Measurements from ENCODE around the gene TMEM266.

The TMEM266 gene

DNA sequence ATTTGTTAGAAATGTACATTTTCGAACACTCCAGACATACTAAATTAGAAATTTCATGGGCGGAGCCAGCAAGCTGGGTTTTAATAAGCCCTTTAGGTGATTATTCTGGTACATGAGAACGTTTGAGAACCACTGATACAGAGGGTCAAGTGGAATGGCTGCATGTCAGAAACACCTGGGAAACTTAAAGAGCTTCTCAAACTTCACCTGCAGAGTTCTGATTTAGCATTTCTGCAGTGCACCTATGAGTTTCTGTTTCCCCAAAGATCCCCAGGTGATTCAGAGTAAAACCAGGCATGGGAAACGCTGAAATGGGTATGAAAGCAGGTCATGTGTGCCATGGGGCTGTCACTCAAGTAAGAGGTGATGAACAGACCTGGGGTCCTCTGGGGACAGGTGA lies 68.1 kb downstream of the TMEM266 start:
- no peak for DNase-seq (ENCODE audit: low spot score)

DNA sequence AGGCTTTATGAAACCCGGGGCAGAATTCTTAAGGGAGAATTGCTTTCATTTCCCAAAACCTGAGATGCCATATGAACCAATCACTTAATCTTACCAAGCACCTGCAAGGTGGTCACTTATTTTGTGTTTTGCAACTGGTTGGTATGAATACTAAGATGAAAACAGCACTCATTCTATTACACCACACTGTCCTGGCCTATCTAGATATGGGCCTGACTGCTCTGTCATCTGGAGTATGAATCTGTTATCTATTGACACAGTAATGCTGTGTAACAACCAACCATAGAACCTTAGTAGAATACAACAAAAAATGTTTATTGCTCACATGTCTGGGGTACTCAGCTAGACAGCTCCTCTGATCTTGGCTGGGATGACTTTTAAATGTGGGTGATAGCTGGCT lies 74.8 kb downstream of the TMEM266 start:
- no peak for DNase-seq (ENCODE audit: low spot score)

DNA sequence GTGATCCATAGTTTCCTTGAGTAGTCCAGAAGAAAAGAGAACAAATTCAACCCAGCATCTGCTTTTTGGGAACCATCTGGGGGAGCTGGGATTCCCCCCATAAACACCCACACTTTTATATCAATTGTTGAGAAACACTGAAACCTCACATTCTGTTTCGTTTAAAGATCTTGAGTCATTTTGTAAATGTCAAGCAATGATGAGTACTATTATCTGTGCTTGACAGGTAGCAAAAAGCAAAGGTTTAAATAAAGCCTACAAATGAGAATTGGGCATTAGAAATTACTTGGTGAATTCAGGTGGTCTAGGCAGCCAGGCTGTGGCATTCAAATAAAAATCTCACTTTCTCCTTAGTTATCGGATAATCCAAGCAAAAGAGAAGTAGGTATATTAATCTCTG lies 75.7 kb downstream of the TMEM266 start:
- DNase-seq (ENCODE audit: low spot score): no peak

DNA sequence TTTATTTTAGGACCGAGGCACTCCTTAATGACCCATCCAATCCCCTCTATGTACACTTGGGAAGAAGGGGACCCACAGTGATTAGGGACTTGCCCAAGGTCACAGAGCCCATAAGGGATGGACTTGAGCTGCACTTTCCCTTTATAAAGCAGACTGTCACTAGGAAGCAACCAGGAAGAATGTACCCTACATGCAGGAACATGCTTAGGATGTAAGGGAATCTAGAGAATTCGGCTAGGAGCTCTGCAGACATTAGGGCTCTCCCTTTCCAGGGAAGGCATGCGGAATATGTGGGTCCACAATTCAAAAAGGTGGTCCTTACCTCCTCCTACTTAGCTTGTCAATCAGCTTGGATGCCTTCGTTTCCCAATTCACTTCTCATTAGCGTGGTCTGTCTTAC lies 78.7 kb downstream of the TMEM266 start:
- DNase-seq (ENCODE audit: low spot score): no peak

DNA sequence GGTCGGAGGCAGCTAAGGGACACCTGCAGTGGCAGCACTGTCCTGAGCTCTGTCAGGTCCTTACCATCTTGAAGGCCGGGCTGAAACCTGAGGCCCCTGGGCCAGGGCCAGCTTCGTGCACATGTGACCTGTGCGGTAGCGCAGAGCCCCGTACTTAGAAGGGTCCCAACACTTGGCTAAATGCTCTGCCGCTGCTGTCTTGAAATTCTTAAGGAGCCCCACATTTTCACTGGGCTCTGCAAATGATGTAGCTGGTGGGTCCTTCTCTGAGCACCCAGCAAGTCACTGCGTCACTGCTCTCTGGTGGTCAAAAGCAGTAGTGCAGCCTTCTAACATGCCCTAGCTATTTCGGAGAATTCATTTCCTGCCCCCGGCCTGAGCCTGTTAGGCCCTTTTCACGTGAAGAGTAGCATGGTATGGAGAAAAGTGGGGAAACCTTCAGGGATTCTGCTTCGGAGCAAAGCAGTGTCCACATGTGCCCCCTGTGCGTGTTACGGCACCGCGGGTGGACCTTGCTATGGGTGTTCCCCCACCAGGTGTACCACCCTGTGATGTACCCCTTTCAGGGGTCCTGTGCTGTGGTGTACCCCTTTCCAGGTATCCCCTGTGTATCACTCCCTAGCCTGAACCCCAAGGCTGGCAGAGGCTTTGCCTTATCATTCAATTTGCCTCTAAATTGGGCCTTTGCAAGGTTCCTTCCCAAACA lies 79.7 kb downstream of the TMEM266 start:
- peak; percentile 81 for DNase-seq (ENCODE audit: low spot score)

DNA sequence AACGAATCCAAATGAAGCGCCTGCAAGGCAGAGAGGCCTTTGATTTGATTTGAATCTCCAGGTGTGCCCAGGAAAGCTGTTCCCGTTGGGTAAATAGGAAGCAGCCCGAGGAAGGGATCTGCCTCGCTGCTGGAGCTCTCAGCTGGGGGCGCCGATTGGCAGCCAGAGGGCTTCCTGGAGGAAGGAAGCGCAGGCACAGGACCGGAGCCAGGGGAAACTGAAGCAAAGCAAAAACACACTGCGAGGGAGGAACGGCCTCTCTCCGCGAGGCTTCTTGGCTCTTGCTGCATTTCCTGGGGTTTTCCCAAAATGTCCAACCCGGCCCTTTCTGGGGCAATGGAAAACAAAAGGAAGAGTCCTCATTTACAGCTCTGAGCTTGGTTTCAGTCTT lies 80.3 kb downstream of the TMEM266 start:
- DNase-seq (ENCODE audit: low spot score): no peak

DNA sequence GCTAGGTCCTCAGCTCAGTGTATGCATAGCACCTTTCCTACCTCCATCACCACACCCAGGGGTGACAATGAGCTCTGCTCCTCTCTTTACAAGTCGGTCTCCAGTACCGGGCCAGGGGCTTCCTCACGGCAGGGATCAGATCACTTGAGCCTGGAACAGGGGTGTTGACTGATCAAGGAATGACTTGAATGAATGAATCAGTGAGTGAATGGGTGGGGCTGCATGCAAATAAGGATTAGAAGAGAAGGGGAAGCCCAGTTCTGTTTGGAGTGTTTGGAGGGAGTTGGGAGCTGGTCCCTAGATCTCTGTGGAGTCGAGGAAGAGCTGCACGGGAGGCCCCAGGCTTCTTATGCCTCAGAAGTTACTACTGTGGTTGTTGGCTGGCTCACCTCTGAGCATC lies 87.0 kb downstream of the TMEM266 start:
- no peak for DNase-seq (ENCODE audit: low spot score)

DNA sequence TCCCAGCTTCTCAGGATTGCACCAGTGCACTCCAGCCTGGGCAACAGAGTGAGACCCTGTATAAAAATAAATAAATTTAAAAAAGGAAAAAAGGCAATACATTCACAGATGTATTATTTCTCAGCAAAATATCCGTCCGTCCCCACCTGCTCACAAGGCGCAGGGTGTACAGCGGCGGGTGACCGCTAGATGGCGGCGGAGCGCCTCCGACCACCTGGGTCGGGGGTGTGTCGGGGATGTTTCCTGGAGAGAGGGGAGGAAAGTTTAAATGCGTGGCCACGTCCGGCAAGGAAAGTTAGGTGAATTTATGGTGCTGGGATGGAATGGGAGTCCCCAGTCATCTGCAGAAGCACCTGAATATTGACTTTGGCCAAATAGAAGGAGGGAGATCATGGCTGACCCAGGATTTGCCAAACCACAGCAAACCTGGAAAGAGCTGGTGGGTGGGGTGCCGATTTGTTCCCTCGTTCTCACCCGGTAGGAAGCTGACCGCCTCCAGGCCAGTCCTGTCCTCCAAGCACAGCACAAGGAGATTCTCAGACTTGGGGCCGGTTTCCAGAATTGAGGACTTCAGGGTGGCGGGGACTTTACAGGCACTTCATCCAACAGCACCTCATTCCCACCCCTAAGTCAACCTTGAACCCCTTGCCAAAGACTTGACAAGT lies 88.3 kb downstream of the TMEM266 start:
- DNase-seq (ENCODE audit: low spot score): peak; percentile 66

DNA sequence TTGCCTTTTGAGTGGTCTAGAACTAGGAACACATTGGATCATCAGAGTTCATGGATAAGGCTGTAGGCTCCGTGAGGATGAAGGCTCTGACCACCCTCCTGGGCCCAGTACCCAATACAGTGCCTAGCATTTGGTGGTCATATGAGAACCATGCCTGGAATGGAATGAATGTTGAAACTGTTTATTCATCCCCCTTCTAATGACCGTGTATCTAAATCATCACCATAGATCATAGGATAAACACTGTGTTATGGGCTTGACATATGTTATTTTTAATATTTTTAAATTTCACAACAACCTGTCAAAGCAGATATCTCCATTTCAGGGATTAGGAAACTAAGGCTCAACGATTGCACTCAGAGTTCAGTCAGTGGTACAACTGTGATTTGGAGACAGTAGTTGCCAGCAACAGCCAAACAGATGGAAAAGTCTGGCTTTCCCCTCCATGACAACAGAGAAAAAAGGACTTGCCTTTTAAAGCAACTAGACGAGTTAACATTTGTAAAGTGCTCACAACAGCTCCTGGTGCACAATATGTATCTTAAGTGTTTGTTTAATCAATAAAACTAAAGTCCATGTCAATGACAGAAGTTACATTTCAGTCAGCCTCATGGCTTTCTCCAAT lies 89.6 kb downstream of the TMEM266 start:
- DNase-seq (ENCODE audit: low spot score): peak; percentile 59

DNA sequence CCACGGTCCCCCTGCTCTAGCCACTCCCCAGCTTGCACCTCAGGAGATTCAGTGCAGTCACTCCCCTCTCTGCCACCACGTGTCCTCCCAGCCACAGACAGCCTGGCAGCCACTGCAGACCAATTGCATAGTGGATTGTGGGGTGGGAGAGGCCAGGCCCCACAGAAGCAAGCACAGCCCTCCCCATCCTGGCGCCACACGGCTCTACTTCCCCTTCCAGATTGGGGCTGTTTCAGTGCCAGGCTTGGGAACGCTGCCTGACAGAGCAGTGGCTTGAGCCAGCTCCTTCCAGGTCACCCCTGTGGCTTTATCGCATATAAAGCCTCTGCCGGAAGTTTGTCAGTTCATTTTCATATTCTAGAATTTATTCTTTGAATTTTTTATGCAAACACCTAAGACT lies 90.7 kb downstream of the TMEM266 start:
- DNase-seq (ENCODE audit: low spot score): no peak

DNA sequence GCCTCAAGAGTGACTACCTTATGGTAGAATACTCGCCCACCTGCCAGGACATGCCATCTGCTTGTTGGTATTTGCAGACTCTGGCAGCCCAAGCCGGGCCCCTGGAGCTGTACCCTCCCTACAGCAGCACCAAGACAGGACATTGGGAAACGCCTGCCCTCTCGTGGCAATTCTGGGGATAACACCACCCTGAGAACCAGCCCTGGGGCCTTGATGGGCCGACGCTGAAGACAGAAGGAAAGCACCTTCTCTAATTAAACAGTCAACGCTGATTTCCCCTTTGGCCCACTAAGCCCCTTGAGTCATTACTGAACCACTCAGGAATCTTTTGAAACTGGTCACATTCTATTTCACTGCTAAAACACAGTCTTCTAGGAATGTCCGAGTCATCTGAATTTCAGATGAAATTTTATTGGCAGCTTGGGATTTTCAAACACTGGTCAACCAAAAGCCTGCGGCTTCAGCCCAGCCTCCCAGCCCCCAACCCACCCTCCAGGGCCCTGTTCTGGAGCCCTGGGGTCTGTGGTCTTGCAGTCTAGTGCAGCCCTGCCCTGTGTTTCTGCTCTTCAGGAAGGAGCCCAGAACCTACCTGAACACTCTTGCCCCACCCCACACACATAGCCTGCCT lies 91.3 kb downstream of the TMEM266 start:
- DNase-seq (ENCODE audit: low spot score): peak; percentile 83

DNA sequence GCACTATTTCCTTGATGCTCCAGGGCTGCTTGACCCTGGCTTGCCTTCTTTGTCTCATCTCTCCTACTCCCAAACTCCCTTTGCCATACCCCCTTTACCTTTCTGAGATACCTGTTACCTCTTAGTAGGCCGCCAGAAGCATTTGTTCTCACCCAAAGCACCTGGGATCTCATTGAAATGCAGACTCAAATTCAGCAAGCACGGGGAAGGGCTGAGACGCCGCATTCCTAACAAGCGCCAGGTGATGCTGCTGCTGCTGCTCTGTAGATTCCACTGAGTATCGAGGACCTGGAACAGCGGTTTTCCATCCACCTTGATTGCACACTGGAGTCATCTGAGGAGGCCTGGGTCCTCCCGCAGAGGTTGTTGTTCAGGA lies 91.8 kb downstream of the TMEM266 start:
- DNase-seq (ENCODE audit: low spot score): no peak

DNA sequence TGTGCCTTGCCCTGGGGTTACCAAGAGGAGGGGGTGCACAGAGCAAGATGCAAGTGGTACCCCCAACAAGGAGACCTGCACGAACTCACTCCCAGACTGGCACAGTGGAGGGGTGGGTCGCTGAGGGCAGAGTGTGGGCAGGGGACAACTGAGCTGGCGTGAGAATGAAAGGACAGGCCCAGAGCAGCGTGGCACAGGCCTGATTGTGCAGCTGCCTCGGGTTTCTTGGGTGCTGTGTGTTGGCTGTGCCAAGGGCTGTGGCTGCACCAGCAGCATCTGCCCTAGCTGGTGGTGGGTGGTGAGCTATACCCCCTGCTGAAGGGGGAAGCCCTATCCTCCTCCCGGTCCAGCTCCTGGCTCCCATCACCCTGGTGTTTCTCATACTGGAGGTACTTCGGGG lies 92.4 kb downstream of the TMEM266 start:
- no peak for DNase-seq (ENCODE audit: low spot score)

DNA sequence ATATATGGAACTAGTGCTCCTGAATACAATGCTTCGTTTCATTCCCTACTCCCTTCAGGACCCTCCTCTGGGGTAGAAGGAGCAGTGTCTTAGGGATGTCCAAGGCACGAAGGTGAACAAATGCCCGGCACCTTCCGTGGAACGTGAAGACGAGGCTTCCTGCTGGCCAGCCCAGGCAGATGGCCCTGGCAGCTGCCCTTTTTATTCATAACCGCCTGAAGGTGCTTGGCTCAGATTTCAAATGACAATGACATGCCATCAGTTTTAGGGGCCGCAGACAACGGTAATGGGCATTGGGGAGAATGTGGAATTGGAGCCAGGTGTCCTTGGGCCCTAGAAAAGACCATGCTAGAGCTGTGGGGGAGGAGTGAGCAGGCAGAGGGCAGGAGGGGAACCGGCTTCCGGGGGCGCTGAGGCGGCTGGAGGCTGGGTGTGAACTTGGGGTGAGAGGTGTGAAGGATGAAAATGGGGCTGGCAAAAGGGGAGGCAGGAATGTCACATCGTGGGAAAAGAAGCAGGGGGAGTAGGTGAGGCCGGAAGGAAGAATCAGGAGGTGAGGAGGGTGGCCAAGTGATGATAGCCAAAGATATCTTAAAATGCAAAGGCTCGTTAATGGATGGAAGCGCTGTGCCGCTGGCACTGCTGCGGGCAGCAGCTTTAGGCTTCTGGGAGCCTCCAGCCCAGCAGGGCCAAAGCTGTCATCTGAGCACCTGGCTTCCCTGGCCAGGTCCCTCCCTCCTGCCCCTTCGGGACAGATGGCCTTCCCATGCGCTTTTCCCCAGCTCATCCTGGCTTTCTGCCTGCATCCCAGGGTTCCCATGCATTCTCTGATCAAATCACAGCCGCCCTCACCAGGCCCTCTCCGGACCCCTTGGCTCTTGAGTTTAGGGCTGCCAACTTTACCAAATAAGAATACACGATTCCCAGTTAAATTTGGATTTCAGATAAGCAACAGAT lies 93.7 kb downstream of the TMEM266 start:
- DNase-seq (ENCODE audit: low spot score): no peak

DNA sequence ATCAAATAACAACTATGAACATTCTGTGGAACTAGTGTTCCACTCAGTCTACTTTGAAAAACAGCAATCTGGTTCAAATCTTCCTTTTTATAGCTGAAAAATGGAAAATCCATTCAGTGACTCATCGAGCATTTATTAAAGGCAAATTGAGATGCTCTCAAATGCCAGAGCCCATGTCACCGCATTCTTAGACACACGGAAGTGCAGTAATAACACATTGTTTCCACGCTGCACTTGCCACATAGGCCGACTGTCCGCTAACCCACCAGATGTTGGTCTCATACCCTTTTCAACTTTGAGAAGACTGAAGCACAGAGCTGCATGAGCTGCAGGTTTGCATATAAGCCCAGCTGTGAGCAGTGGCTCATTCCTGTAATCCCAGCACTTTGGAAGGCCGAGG lies 95.9 kb downstream of the TMEM266 start:
- DNase-seq (ENCODE audit: low spot score): no peak

DNA sequence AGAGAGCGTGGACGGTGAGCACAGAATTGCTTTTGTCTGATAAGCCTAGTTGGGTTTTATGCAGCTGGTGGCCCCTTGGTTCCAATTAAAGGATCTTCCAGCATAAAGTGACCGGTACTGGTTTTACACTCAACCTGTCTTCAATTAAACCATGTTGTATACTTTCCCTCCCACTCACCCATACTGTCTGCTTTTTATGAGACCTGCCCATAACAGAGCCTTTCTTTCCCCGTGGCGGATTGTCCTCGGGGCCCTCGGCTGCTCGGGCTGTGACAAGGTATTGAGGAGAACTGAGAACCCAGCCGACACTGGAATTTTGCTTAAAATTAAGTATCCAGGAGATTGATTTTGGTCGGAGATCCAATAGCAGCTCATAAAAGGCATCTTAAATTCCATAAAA lies 98.4 kb downstream of the TMEM266 start:
- no peak for DNase-seq (ENCODE audit: low spot score)

DNA sequence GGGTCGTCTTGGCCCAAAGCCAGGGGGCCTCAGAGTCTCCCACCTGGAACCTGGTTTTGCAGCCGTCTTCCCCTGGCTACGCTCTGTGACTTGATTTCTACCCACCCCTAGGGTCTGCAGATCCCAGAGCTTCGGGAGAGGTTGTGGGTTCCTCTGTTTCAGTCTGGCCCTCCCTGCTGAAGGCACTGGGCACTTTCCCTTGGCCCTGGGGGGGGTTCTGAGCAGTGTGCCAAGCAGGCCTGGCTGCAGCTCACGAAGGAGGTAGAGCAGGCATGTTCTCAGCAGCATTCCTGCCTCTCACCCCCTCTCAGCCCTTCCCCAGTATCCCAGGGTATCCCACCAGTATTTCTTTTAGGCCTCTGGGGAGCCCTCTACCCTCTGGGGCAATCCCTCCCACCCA lies 99.0 kb downstream of the TMEM266 start:
- DNase-seq (ENCODE audit: low spot score): no peak

DNA sequence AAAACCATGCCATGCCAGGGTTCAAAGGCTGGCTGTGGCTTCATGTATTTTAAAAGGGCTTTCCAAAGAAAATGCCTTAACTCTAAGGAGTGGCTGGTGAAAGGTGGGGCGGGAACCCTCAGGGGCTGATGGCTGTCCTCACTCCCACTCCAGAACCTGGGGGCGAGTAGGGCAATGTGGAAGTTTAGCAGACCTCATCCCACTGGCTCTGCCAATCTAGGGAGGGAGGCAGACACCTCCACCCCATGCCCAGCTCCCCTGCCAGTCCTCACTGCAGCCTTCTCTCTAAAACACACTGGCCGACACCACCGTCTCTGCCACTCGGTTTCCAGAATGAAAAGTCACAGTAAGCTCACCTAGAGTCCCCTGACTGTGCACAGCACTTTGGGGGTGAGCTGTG lies 99.5 kb downstream of the TMEM266 start:
- no peak for DNase-seq (ENCODE audit: low spot score)

DNA sequence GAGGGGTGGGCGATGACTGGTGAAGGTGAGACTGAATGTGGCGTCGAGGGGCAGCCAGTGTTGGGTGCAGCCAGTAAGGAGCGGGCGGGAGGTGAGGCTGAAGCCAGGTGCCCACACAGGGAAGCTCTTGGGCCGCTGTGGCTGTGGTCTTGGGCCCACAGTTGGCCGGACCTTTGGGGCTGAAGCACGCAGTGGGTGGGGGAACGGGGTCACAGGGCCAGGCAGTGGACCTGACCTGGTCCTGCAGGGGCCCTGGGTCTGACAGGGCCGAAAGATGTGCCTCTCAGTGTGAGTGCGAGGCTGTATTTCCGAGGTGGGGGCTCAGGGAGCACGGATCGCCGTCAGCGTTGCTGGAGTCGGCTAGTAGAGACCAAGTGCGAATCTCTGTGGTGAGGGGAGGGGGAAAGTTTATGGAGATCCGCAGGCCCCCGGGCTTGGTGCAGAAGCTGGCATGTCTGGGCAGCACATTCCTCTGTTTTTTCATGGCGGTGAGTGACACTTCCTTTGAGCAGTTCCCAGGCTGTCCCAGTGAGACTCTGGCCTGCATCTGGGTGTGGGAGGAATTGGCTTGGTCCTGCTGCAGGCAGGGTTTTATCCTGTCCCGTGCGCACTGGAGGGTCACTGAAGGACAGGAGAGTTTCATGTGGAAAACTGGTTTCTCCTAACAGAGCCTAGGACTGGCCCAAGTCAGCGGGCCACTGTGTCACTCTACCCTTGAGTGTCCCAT lies 100.8 kb downstream of the TMEM266 start:
- DNase-seq (ENCODE audit: low spot score): no peak

DNA sequence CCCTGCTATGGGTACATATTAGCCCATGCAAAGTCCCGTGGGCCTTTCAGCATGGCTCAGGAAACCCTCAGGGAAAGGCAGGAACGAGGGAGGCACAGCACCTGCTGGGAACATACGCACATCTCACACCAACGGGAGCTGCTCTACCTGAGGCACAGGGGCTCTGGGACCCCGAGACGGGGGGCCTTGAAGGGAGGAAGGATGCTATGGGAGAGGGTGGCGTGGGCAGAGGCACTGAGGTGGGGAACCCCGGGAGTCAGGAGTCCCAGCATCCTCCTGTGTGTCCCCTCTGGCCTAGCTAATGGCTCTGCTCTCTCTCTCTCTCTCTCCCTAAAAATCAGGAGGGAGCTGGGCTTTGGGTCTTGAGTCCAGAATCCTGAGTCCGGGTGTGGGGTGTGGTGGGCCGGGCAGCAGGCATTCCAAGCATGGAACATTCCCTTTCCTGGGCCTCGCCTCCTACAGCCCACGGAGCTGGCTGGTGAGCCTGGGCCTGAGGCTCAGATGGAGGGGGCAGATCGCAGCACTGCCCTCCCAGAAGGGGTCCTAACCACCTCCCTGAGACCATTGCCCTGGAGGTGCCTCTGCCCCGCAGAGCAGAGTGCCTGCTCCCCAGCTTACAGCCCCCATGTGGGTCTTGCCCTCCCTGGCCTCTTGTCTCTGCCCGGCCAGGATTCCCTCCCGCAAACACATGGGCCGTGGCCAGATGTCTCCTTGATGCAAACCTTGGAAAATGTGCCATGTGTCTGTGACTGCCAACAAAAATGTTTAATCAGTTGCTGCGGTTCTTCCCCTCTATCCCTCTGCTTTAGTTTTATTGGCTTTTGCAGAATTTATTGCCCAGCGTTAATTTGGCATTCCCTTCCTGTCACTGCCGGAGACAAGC lies 101.6 kb downstream of the TMEM266 start:
- DNase-seq (ENCODE audit: low spot score): peak; percentile 13

Data from AG08396 (cell line).